ENCODE measurements around the gene SLC49A3. TPM values are rescaled to one million over a fixed set of nuclear protein-coding genes. Genes with fewer than 3 reads are reported as not detected.

The SLC49A3 gene
- total and polyA plus RNA-seq, 2 of the 4 experiments (the other 2 are of a cell fraction), result under 0.01 to 0.32 TPM

DNA sequence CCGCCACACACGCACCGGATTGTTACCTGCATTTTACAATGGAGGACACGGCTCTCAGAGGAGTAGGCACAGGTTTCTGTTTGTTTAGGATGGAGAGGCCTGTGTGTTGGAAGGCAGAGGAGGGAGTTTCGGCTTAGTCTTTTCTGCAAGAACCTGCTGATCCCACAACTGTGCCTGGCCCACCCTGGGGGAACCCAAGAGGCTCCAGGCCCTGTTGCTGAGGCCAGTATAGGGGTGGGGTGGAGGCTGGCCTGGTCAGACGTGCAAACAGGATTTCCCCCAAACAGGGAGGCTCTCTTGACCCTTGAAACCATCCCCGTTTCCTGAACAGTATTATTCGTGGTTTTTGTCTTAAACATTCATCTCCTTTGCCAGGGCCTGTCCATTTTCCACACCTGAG is 772 bp upstream of the SLC49A3 start:
- Histone ChIP-seq H3K56ac (ENCODE audit: extremely low read depth, insufficient read depth, low read length) (no peak overlapping the region), H3K36me3 (ENCODE audit: control insufficient read depth, insufficient read depth, low read length) (no peaks in the 10 kb centered on the region), H2AK5ac (ENCODE audit: low read depth, low read length) (no peak overlapping the region), H3K9me3 (ENCODE audit: control insufficient read depth, insufficient read depth, low read length) (no peaks in the 10 kb centered on the region), H3K4me1 (ENCODE audit: control insufficient read depth, insufficient read depth, low read length) (peaks cover 12% of the 10 kb centered on the region), H3K4me3 (ENCODE audit: insufficient read depth, low read depth, low read length) (no peak overlapping the region), H4K5ac (ENCODE audit: low read depth, low read length) (no peak overlapping the region), H2BK15ac (ENCODE audit: low read depth, low read length) (no peak overlapping the region), H3K23ac (ENCODE audit: low read depth, low read length) (no peak overlapping the region), H3K27ac (ENCODE audit: insufficient read depth, low read length) (no peak overlapping the region), H4K91ac (ENCODE audit: insufficient read depth, low read depth, low read length) (no peak overlapping the region), H3K9me1 (ENCODE audit: insufficient read depth, low read length) (peaks cover 9% of the 10 kb centered on the region), H4K20me1 (ENCODE audit: insufficient read depth, low read length) (no peaks in the 10 kb centered on the region), H3K79me1 (ENCODE audit: low read depth in 1 of 2, low read length in 2 of 2) (peaks cover 0 to 4% of the 10 kb centered on the region in 2 experiments; a peak in 1 of 4 replicates), H3K18ac (ENCODE audit: low read depth, low read length) (no peak overlapping the region), H2BK120ac (ENCODE audit: low read depth, low read length) (no peak overlapping the region), H2AK9ac (replicated peaks; ENCODE audit: low read depth, low read length, poor library complexity) (no peak overlapping the region), H3K4me2 (ENCODE audit: low read depth, low read length) (no peak overlapping the region), H3K27me3 (ENCODE audit: control insufficient read depth, insufficient read depth, low read length) (peaks cover 13% of the 10 kb centered on the region), H2AFZ (replicated peaks; ENCODE audit: low read length, poor library complexity) (peak overlapping the region; percentile 72), H3K9ac (ENCODE audit: low read depth, low read length) (no peak overlapping the region), H2BK20ac (ENCODE audit: low read depth, low read length) (no peak overlapping the region), H3K4ac (ENCODE audit: low read depth, low read length) (no peak overlapping the region), H3K14ac (replicated peaks; ENCODE audit: low read depth, low read length) (no peak overlapping the region), H2BK5ac (ENCODE audit: low read depth, low read length, poor library complexity, severe bottlenecking) (no peak overlapping the region), H4K8ac (ENCODE audit: low read depth in 2 of 2, low read length in 2 of 2) (no peak overlapping the region; a peak in 1 of 4 replicates)
- 81% methylated on average over 3 of the region's 8 CpGs; no CpG with 5 or more reads in 1 of the 2 experiments for WGBS, 2 experiments (ENCODE audit: extremely low coverage in 2 of 2, insufficient read length in 1 of 2)
- CTCF ChIA-PET, result interaction anchor here (0.9 kb wide), 1 partner anchor 9 kb away, joined by 3 read pairs; no protein-coding TSS in a partner anchor
- BruUV-seq (replicated peaks), result no TSS peak
- POLR2A ChIA-PET (ENCODE audit: unreplicated experiment), result no interaction called here
- no peak for ATAC-seq (ENCODE audit: low read depth)
- dilution Hi-C loops (cut with HindIII; ENCODE audit: low sequenced_read_pairs, unreplicated experiment) (no loop called here), intact Hi-C loops (cut with micrococcal nuclease) (no loop called here), in situ Hi-C loops (cut with MboI; ENCODE audit: low sequenced_read_pairs) (no loop called here)
- DNase-seq, result no peak
- no peak for TF ChIP-seq RCOR1 (IDR thresholded peaks at IDR 0.05; ENCODE audit: insufficient replicate concordance, low read length)
- TF ChIP-seq POLR2A (IDR thresholded peaks at IDR 0.05; ENCODE audit: low read depth, low read length), result no peak
- TF ChIP-seq MXI1 (IDR thresholded peaks at IDR 0.05; ENCODE audit: borderline replicate concordance, low read depth, low read length), result no peak
- no peak for TF ChIP-seq MAZ (IDR thresholded peaks at IDR 0.05; ENCODE audit: borderline replicate concordance, low read depth, low read length)
- TF ChIP-seq FOS (IDR thresholded peaks at IDR 0.05; ENCODE audit: low read depth, low read length), result no peak
- TF ChIP-seq ELK1 (IDR thresholded peaks at IDR 0.05; ENCODE audit: borderline replicate concordance, low read depth, low read length), result no peak
- TF ChIP-seq RAD21 (IDR thresholded peaks at IDR 0.05; ENCODE audit: low read length), result no peak
- TF ChIP-seq CEBPB (IDR thresholded peaks at IDR 0.05; ENCODE audit: low read depth, low read length), result no peak
